H7 (cell line): ENCODE data around the gene KCNMA1. TPM values are rescaled to one million over a fixed set of nuclear protein-coding genes. Genes with fewer than 3 reads are reported as not detected.

Source experiments
- DNase-seq: peaks from one replicate; pipeline ENCODE4 v3.0.0; 2012
- H3K27me3 ChIP-seq: 2 replicates; pipeline ENCODE4 v1.6.0; 2011; ENCODE audit warnings: mild to moderate bottlenecking, low read length; ENCODE audit not compliant: control insufficient read depth, insufficient read depth
- H3K36me3 ChIP-seq: replicated peaks from 2 replicates; pipeline ENCODE4 v1.5.1; 2011; ENCODE audit warnings: low read length; ENCODE audit not compliant: control insufficient read depth, insufficient read depth
- H3K4me3 ChIP-seq: 2 replicates; pipeline ENCODE4 v1.5.1; 2011; ENCODE audit warnings: low read depth, mild to moderate bottlenecking, control low read depth, low read length, moderate library complexity; ENCODE audit not compliant: insufficient read depth
- total RNA-seq: library from RNA; depleted of rRNA; stranded (reverse); fragments of >200 nt; shearing (Covaris generic); gene quantifications from 2 replicates; pipeline ENCODE4 v1.2.3, GENCODE V29; 2014

Gene KCNMA1
- total RNA-seq, 1 experiment from 2014 or later, result 0.94 TPM

DNA sequence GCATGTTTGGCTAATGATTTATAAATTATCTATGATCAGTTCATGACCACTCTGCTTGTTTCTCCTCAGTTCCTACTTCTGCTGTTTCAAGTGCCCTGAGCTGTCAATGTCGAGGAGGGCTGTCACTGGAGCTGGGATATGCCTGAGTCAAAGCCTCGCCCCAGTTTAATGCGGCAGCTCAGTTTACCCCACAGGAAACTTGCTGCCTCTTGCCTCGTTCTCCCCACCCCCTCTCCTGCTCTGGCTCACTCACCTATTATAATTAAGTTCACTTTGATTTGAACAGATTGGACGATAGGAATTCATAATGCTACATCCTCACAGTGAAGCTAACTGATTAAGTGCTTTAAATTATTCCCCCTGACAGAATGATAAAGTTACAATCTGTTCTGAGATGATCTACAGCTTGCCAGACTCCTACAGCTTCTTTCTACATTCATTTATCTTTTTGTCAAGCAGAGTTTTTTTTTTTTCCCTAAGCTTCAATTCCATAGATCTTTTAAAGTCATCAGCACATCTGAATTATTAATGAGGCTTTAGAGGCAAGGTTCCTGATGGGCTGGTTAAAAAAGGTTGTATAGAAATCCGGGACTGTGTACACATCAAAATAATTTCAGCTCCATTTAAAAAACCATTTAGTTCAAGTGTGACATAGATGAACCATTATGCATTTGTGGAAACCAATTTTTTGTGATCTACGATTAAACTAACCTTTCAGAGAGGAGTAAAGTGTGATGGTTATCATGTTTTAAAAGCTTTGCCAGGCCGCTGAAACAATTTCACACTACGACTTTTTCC, 758.3 kb downstream of the KCNMA1 start:
- Histone ChIP-seq H3K4me3 (no peak overlapping the region), H3K27me3 (no peaks in the 10 kb centered on the region), H3K36me3 (no peaks in the 10 kb centered on the region)
- no peak for DNase-seq

GRCh38 chr10:76878514-76878913, 759.1 kb downstream of the KCNMA1 start:
- no peak overlapping the region for H3K4me3 ChIP-seq
- H3K27me3 ChIP-seq, result no peaks in the 10 kb centered on the region
- no peaks in the 10 kb centered on the region for H3K36me3 ChIP-seq
- DNase-seq, result no peak

DNA sequence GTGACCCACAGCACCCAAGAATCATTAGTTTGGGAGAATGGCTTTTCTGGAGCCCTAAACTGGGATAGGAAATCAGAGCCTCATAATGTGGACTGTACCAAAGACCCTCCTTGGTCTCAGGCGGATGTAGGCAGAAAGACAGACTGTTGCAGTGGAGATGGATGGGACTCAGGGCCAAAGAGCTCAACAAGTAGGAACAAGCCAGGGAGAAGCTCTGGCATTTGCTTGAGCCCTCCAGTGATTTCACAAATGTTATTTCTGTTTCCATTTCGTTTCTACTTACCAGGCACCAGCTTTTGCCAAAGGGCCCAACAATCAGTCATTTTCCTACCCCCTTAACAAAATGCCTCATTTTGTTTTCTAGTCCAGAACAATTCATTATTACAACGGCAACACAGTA, 762.7 kb downstream of the KCNMA1 start:
- H3K36me3 ChIP-seq, result no peaks in the 10 kb centered on the region
- DNase-seq, result no peak
- H3K4me3 ChIP-seq, result no peak overlapping the region
- H3K27me3 ChIP-seq, result no peaks in the 10 kb centered on the region

DNA sequence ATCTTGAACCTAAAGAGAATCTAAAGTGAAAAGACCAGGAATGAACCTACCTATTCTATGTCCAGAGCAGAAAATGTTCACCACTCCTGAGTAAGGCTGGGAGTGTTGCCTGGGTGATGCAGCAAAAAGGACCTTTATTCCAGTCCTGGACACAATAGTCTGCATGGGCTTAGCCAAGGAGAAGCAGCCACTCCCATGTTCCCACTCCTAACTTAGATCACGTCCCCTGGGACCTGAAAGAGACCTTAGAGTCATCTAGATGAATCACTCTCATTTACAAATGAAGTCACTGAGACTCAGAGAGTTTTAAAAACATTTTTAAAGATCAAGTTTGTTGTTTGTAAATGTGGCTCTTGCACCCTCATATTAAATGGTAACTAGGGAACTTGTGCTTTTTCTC, 763.4 kb downstream of the KCNMA1 start:
- no peak for DNase-seq
- H3K27me3 ChIP-seq, result no peaks in the 10 kb centered on the region
- H3K4me3 ChIP-seq, result no peak overlapping the region
- no peaks in the 10 kb centered on the region for H3K36me3 ChIP-seq

DNA sequence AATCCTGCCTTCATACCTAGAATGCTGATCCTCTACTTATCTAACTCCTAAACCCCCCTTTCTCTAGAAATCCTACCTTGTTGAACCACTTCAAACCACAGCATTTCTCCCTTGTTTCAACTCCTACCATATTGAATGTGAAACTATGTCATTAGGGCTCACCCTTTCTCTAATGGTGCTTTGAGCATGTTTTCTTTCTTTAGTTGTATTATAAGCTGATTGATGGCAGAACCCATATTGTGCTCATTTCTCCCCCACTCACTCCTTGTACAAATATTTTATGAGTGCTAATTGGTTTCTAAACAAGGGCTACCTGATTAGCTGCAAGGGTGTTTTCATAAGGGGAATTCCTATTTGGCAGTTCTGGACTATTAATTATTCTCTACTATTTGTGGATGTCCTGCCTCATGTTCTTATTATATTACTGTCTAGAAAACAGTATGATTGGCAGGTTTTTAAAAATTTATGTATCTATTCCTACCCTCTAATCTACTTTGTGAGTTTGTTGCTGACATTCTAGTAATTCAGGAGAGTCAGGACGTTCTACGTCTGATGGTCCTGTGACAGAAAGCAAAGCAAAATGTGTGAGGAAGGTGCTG, 765.8 kb downstream of the KCNMA1 start:
- Histone ChIP-seq H3K36me3 (no peaks in the 10 kb centered on the region), H3K27me3 (no peaks in the 10 kb centered on the region), H3K4me3 (no peak overlapping the region)
- DNase-seq, result no peak

DNA sequence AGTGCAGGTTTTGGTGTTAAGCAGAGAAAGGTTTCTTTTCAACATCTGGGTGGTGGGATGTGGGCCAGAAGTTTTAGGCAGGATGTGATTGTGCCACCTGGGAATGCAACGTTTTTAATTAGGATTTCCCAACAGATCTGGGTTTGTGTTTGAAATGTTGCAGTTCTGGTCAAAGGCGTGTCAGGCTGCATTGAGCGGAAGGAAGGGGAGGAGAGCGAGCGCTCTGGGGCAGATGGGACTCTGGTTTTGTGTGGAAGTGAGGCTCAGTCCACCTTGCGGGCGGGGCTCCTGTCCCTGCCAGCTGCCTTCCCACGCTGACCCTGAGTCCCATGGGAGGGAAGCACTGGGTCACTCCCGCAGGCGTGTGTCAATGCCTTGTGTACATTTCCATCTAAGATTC, 767.7 kb downstream of the KCNMA1 start:
- no peak for DNase-seq
- Histone ChIP-seq H3K4me3 (no peak overlapping the region), H3K27me3 (no peaks in the 10 kb centered on the region), H3K36me3 (no peaks in the 10 kb centered on the region)

GRCh38 chr10:76868098-76868977, 769.3 kb downstream of the KCNMA1 start:
- no peaks in the 10 kb centered on the region for H3K36me3 ChIP-seq
- H3K4me3 ChIP-seq, result no peak overlapping the region
- no peaks in the 10 kb centered on the region for H3K27me3 ChIP-seq
- no peak for DNase-seq

GRCh38 chr10:76866841-76867586, 770.6 kb downstream of the KCNMA1 start:
- no peak for DNase-seq
- Histone ChIP-seq H3K4me3 (no peak overlapping the region), H3K36me3 (no peaks in the 10 kb centered on the region), H3K27me3 (no peaks in the 10 kb centered on the region)

- no peaks in the 10 kb centered on the region for H3K36me3 ChIP-seq
- H3K27me3 ChIP-seq, result no peaks in the 10 kb centered on the region
- no peak for DNase-seq
- H3K4me3 ChIP-seq, result no peak overlapping the region
These were observed 772.7 kb downstream of the KCNMA1 start for GRCh38 chr10:76864922-76865321.

GRCh38 chr10:76858721-76859120, 778.9 kb downstream of the KCNMA1 start:
- H3K4me3 ChIP-seq, result no peak overlapping the region
- no peaks in the 10 kb centered on the region for H3K36me3 ChIP-seq
- DNase-seq, result no peak
- no peaks in the 10 kb centered on the region for H3K27me3 ChIP-seq

- Histone ChIP-seq H3K4me3 (no peak overlapping the region), H3K27me3 (no peaks in the 10 kb centered on the region), H3K36me3 (no peaks in the 10 kb centered on the region)
- no peak for DNase-seq
These were observed 796.8 kb downstream of the KCNMA1 start for GRCh38 chr10:76840802-76841201.

DNA sequence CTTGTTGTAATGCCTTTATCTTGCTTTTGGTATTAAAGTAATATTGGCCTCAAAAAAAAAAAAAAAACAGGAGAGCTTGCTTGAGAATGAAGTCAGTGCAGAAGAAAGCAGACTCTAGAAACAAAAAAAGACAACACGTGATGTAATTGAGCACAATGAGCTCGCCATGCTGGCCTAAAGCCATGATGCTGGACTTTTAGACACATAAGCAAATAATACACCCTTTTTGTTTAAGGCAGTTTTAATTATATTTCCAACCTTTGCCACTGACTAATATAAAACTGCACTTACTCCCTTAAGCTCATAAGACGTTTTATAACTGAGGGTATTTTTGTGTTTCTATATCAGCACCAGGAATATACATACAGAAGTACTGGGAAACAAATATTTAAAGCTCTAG, 798.3 kb downstream of the KCNMA1 start:
- H3K27me3 ChIP-seq, result no peaks in the 10 kb centered on the region
- no peaks in the 10 kb centered on the region for H3K36me3 ChIP-seq
- DNase-seq, result no peak
- H3K4me3 ChIP-seq, result no peak overlapping the region

GRCh38 chr10:76830218-76830617, 807.4 kb downstream of the KCNMA1 start:
- Histone ChIP-seq H3K27me3 (no peaks in the 10 kb centered on the region), H3K4me3 (no peak overlapping the region), H3K36me3 (no peaks in the 10 kb centered on the region)
- no peak for DNase-seq

- no peak for DNase-seq
- H3K27me3 ChIP-seq, result no peaks in the 10 kb centered on the region
- no peaks in the 10 kb centered on the region for H3K36me3 ChIP-seq
- H3K4me3 ChIP-seq, result no peak overlapping the region
These were observed 807.9 kb downstream of the KCNMA1 start for GRCh38 chr10:76829724-76830123.
